ENCODE measurements around the gene BCR. TPM values are rescaled to one million over a fixed set of nuclear protein-coding genes. Genes with fewer than 3 reads are reported as not detected.
"Not testable (repeated sequence)": the region's sequence is repeated elsewhere in the genome, so short reads cannot be mapped to it uniquely, and the experiment has no call there.

BCR gene
- total RNA-seq, 1 experiment from 2014 or later, result 77.0 TPM

GRCh38 chr22:23337672-23338071, 157.4 kb downstream of the BCR start:
- H3K23me2 ChIP-seq (ENCODE audit: insufficient read length, low read depth, low read length, poor library complexity, severe bottlenecking); H3K9ac ChIP-seq (ENCODE audit: extremely low read depth, insufficient read length, low read length); H3K27ac Mint-ChIP-seq; H2AFZ ChIP-seq (ENCODE audit: low read length); H2AK5ac ChIP-seq (ENCODE audit: insufficient read length, low read length); H3K27ac ChIP-seq (ENCODE audit: insufficient read length, low read depth, low read length); H3K9me3 Mint-ChIP-seq; H3K79me1 ChIP-seq (ENCODE audit: insufficient read depth, low read depth, low read length, poor library complexity, severe bottlenecking); H4K5ac ChIP-seq (ENCODE audit: insufficient read length, low read depth, low read length); H2BK20ac ChIP-seq (ENCODE audit: low read depth, low read length, poor library complexity, severe bottlenecking); H3K56ac ChIP-seq (ENCODE audit: insufficient read length, low read depth, low read length); DNase-seq; H3K4me1 Mint-ChIP-seq; H2BK12ac ChIP-seq (ENCODE audit: insufficient read length, low read depth, low read length); H3K9me3 ChIP-seq (ENCODE audit: control insufficient read depth, low read depth, low read length); H3K23ac ChIP-seq (ENCODE audit: insufficient read length, low read depth, low read length); H4K8ac ChIP-seq (replicated peaks; ENCODE audit: insufficient read length, low read depth, low read length); H3K4ac ChIP-seq (ENCODE audit: low read depth, low read length); H3K36me3 Mint-ChIP-seq (ENCODE audit: insufficient read depth in 1 of 3, low read depth in 3 of 3); H2BK5ac ChIP-seq (ENCODE audit: insufficient read length, low read length); H3K4me1 ChIP-seq (ENCODE audit: insufficient read depth, low read length); H3K4me3 Mint-ChIP-seq; H3K4me2 ChIP-seq (ENCODE audit: insufficient read depth, insufficient read length, low read length); H3T11ph ChIP-seq (ENCODE audit: low read length); H4K91ac ChIP-seq (ENCODE audit: insufficient read length, low read depth, low read length); H3K18ac ChIP-seq (ENCODE audit: insufficient read length, low read depth, low read length); H4K20me1 ChIP-seq (ENCODE audit: control insufficient read depth, insufficient read depth, insufficient read length); H3K79me2 ChIP-seq (ENCODE audit: insufficient read depth, low read length); H3K27me3 ChIP-seq (ENCODE audit: insufficient read depth, low read length); H3K14ac ChIP-seq (ENCODE audit: insufficient read depth, low read length); H2BK15ac ChIP-seq (ENCODE audit: low read depth, low read length); H2BK120ac ChIP-seq (ENCODE audit: low read depth, low read length, poor library complexity, severe bottlenecking): not testable (repeated sequence)
- peaks cover 91% of the 10 kb centered on the region for H3K27me3 Mint-ChIP-seq (ENCODE audit: low read depth)
- no CpG with 5 or more reads among the region's 9 CpGs for WGBS (ENCODE audit: extremely low coverage, insufficient read length, low lambda C conversion rate)

GRCh38 chr22:23341942-23342695, 161.8 kb downstream of the BCR start:
- not testable (repeated sequence) for H2BK5ac ChIP-seq (ENCODE audit: insufficient read length, low read length); H2BK20ac ChIP-seq (ENCODE audit: low read depth, low read length, poor library complexity, severe bottlenecking); H3K27me3 ChIP-seq (ENCODE audit: insufficient read depth, low read length); H2BK12ac ChIP-seq (ENCODE audit: insufficient read length, low read depth, low read length); H3K56ac ChIP-seq (ENCODE audit: insufficient read length, low read depth, low read length); H3K9me3 ChIP-seq (ENCODE audit: control insufficient read depth, low read depth, low read length); H3K79me2 ChIP-seq (ENCODE audit: insufficient read depth, low read length); H3K9ac ChIP-seq (ENCODE audit: extremely low read depth, insufficient read length, low read length); H3T11ph ChIP-seq (ENCODE audit: low read length); H4K91ac ChIP-seq (ENCODE audit: insufficient read length, low read depth, low read length); H3K9me3 Mint-ChIP-seq; H3K27ac Mint-ChIP-seq; H2AFZ ChIP-seq (ENCODE audit: low read length); H3K23ac ChIP-seq (ENCODE audit: insufficient read length, low read depth, low read length); H3K4me3 Mint-ChIP-seq; H3K4me1 ChIP-seq (ENCODE audit: insufficient read depth, low read length); H4K5ac ChIP-seq (ENCODE audit: insufficient read length, low read depth, low read length); H4K20me1 ChIP-seq (ENCODE audit: control insufficient read depth, insufficient read depth, insufficient read length); H3K4me2 ChIP-seq (ENCODE audit: insufficient read depth, insufficient read length, low read length); H4K8ac ChIP-seq (replicated peaks; ENCODE audit: insufficient read length, low read depth, low read length); H3K27ac ChIP-seq (ENCODE audit: insufficient read length, low read depth, low read length); H3K14ac ChIP-seq (ENCODE audit: insufficient read depth, low read length); H3K36me3 Mint-ChIP-seq (ENCODE audit: insufficient read depth in 1 of 3, low read depth in 3 of 3); H3K4ac ChIP-seq (ENCODE audit: low read depth, low read length); H2BK120ac ChIP-seq (ENCODE audit: low read depth, low read length, poor library complexity, severe bottlenecking); H3K23me2 ChIP-seq (ENCODE audit: insufficient read length, low read depth, low read length, poor library complexity, severe bottlenecking); H2BK15ac ChIP-seq (ENCODE audit: low read depth, low read length); DNase-seq; H3K18ac ChIP-seq (ENCODE audit: insufficient read length, low read depth, low read length); H3K4me1 Mint-ChIP-seq; H3K79me1 ChIP-seq (ENCODE audit: insufficient read depth, low read depth, low read length, poor library complexity, severe bottlenecking); H2AK5ac ChIP-seq (ENCODE audit: insufficient read length, low read length)
- no CpG with 5 or more reads among the region's 10 CpGs for WGBS (ENCODE audit: extremely low coverage, insufficient read length, low lambda C conversion rate)
- H3K27me3 Mint-ChIP-seq (ENCODE audit: low read depth), result peaks cover 79% of the 10 kb centered on the region
